NCI-H226 (cell line): ENCODE results near the gene NBEA.

Experiments
- DNase-seq: peaks from one replicate; pipeline ENCODE4 v3.0.0-alpha.2; 2015

The NBEA gene

GRCh38 chr13:35292329-35292728, 350.3 kb downstream of the NBEA start:
- no peak for DNase-seq

- DNase-seq, result no peak
Observed at GRCh38 chr13:35293579-35294226, 351.6 kb downstream of the NBEA start.

GRCh38 chr13:35309706-35310105, 367.6 kb downstream of the NBEA start:
- DNase-seq, result no peak

- DNase-seq, result no peak
Observed at GRCh38 chr13:35332134-35332533, 390.1 kb downstream of the NBEA start.

- DNase-seq, result no peak
Observed at GRCh38 chr13:35333157-35333556, 391.1 kb downstream of the NBEA start.

GRCh38 chr13:35342440-35342839, 400.4 kb downstream of the NBEA start:
- DNase-seq, result no peak

- DNase-seq, result no peak
Observed at GRCh38 chr13:35343417-35343816, 401.3 kb downstream of the NBEA start.

- no peak for DNase-seq
Observed at GRCh38 chr13:35345992-35346391, 403.9 kb downstream of the NBEA start.

GRCh38 chr13:35346494-35346893, 404.4 kb downstream of the NBEA start:
- no peak for DNase-seq

GRCh38 chr13:35347679-35348205, 405.7 kb downstream of the NBEA start:
- no peak for DNase-seq

- DNase-seq, result no peak
Observed at GRCh38 chr13:35349052-35349451, 407.0 kb downstream of the NBEA start.

GRCh38 chr13:35349673-35350278, 407.7 kb downstream of the NBEA start:
- DNase-seq, result no peak

GRCh38 chr13:35354285-35354684, 412.2 kb downstream of the NBEA start:
- no peak for DNase-seq

- DNase-seq, result no peak
Observed at GRCh38 chr13:35354882-35355281, 412.8 kb downstream of the NBEA start.

- DNase-seq, result no peak
Observed at GRCh38 chr13:35356572-35356971, 414.5 kb downstream of the NBEA start.

GRCh38 chr13:35365883-35366282, 423.8 kb downstream of the NBEA start:
- no peak for DNase-seq

GRCh38 chr13:35367586-35367985, 425.5 kb downstream of the NBEA start:
- DNase-seq, result no peak

GRCh38 chr13:35378939-35379338, 436.9 kb downstream of the NBEA start:
- no peak for DNase-seq

- DNase-seq, result no peak
Observed at GRCh38 chr13:35379663-35380062, 437.6 kb downstream of the NBEA start.

GRCh38 chr13:35387682-35388250, 445.7 kb downstream of the NBEA start:
- no peak for DNase-seq

GRCh38 chr13:35388441-35389355, 446.6 kb downstream of the NBEA start:
- no peak for DNase-seq

- DNase-seq, result no peak
Observed at GRCh38 chr13:35389535-35389934, 447.5 kb downstream of the NBEA start.

- no peak for DNase-seq
Observed at GRCh38 chr13:35392768-35393167, 450.7 kb downstream of the NBEA start.
